Gastrocnemius medialis (tissue), 4 donors: ENCODE measurements around the gene ADGRG1. TPM values are rescaled to one million over a fixed set of nuclear protein-coding genes. Genes with fewer than 3 reads are reported as not detected.

Experiments used
- ATAC-seq, 2 donors: fragments of 150-250 bp; one replicate each; pipeline ENCODE4 v1.9.1; 2016
- DNase-seq, 2 donors: peaks; one replicate each; pipeline ENCODE4 v3.0.0-alpha.2; 2019
- H3K27ac ChIP-seq, 4 donors: fragments of 200-600 bp; sonication (generic); 1 replicate in 1 of 4; 2 replicates in 3 of 4; pipeline ENCODE4 v1.5.1; 2016 to 2018; ENCODE audit warnings: mild to moderate bottlenecking in 2 of 4, moderate library complexity in 1 of 4
- H3K27me3 ChIP-seq, 3 donors: fragments of 200-600 bp; sonication (generic) in 2 of 3; 1 replicate in 1 of 3; 2 replicates in 2 of 3; pipeline versions ENCODE4 v1.5.1 to v1.6.0; 2016 to 2019; ENCODE audit warnings: mild to moderate bottlenecking in 1 of 3, moderate library complexity in 1 of 3
- H3K36me3 ChIP-seq, 2 donors: fragments of 200-600 bp; sonication (generic) in 1 of 2; one replicate each; pipeline ENCODE4 v1.5.1; 2017 to 2018
- H3K4me1 ChIP-seq, 2 donors: fragments of 200-600 bp; sonication (generic) in 1 of 2; one replicate each; pipeline ENCODE4 v1.5.1; 2016 to 2017; ENCODE audit warnings: mild to moderate bottlenecking in 2 of 2
- H3K4me3 ChIP-seq, 4 donors: fragments of 200-600 bp; sonication (generic) in 3 of 4; 1 replicate in 1 of 4; 2 replicates in 3 of 4; pipeline ENCODE4 v1.5.1; 2016 to 2019; ENCODE audit warnings: mild to moderate bottlenecking in 2 of 4
- H3K9me3 ChIP-seq, 3 donors: fragments of 200-600 bp; sonication (generic) in 2 of 3; 1 replicate in 1 of 3; 2 replicates in 2 of 3; pipeline ENCODE4 v1.5.1; 2016 to 2019
- POLR2A ChIP-seq, 2 donors: fragments of 450-650 bp; IDR thresholded peaks; one replicate each; pipeline ENCODE4 v1.6.1; 2017; ENCODE audit warnings: antibody characterized with exemption in 2 of 2, mild to moderate bottlenecking in 2 of 2, moderate library complexity in 2 of 2
- in situ Hi-C, 4 donors: fragments of 200-750 bp; cut with MboI; loops; one replicate each; pipeline versions ENCODE4 v1.15.0 to v1.8.0; 2017; ENCODE audit warnings: low sequenced_read_pairs in 4 of 4
- intact Hi-C: fragments of 100-400 bp; cut with DNase I; formaldehyde crosslinking; loops from one replicate; pipeline ENCODE4 v1.15.1; 2023; ENCODE audit warnings: low total_unique reads
- total RNA-seq, 4 donors: library from RNA; depleted of rRNA; stranded (reverse); fragments of >200 nt; gene quantifications; one replicate each; pipeline versions ENCODE4 v1.1.0 to v1.2.3, GENCODE V29; 2016
- TF ChIP-seq, protein P1 (sequence below), 5 experiments: fragments of 450-650 bp in 3 of 5; fragments of 200-600 bp in 2 of 5; sonication (generic) in 2 of 5; IDR thresholded peaks in 4 of 5; conservative IDR thresholded peaks in 1 of 5; 1 replicate in 4 of 5; 2 replicates in 1 of 5; pipeline ENCODE4 v1.5.1; 2016 to 2019; ENCODE audit warnings: antibody characterized with exemption in 5 of 5, mild to moderate bottlenecking in 3 of 5, moderate library complexity in 3 of 5

ADGRG1 gene
- total RNA-seq, 4 donors from 2014 or later: 9.8 to 14.6 (median 13.3) TPM

DNA sequence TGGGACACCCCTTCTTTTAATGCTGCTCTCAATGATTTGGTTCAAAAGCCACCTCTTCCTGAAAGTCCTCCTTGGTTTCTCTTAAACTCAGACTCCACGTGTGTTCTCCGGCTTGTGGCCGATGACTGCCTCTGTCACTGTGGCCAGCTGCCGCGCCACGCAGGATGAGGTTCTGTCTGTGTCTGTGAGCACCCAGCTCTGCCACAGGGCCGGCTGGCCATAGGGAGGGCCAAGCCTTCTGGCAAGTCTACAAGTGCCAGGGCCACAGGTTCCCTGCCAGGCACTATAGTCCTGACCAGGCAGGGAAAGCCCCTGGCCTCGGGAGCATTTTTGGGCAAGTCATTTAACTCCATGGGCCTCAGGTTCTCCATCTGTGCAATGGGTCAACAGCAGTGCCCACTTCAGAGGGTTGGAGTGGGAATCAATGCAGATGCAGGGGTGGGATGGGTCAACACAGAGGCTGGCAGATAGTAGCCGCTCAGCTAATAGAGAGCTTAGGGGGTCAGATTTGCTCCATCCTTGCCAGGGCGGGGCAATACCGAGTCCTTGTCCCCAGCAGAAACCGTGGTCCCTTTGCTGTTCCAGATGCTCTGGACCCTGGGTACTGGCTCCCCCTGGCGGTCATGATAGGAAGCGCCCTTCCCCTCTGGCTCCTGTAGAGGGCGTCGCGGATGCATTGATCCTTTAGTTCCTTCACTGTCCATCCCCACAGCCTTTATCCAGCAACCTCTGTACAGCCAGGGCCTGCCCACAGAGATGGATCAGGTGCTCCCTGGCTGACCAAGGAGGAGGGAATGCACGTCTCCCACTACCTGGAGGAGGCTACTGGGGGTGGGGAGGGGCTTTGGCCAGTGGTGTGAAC is 20.4 kb downstream of the ADGRG1 start:
- ATAC-seq (peak; percentile 47 to 58), DNase-seq (peak; percentile 25 to 53)
- Histone ChIP-seq H3K9me3 (no peaks in the 10 kb centered on the region), H3K27me3 (peaks cover 0 to under 1% (median 0%) of the 10 kb centered on the region in 3 donors), H3K36me3 (no peaks in the 10 kb centered on the region), H3K4me1 (peaks cover 0 to 4% of the 10 kb centered on the region in 2 donors), H3K4me3 (no peak overlapping the region), H3K27ac (peak overlapping the region; percentile 40 to 77 (median 73))
- TF ChIP-seq, protein P1, sequence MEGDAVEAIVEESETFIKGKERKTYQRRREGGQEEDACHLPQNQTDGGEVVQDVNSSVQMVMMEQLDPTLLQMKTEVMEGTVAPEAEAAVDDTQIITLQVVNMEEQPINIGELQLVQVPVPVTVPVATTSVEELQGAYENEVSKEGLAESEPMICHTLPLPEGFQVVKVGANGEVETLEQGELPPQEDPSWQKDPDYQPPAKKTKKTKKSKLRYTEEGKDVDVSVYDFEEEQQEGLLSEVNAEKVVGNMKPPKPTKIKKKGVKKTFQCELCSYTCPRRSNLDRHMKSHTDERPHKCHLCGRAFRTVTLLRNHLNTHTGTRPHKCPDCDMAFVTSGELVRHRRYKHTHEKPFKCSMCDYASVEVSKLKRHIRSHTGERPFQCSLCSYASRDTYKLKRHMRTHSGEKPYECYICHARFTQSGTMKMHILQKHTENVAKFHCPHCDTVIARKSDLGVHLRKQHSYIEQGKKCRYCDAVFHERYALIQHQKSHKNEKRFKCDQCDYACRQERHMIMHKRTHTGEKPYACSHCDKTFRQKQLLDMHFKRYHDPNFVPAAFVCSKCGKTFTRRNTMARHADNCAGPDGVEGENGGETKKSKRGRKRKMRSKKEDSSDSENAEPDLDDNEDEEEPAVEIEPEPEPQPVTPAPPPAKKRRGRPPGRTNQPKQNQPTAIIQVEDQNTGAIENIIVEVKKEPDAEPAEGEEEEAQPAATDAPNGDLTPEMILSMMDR (IDR thresholded peaks at IDR 0.05 in 4 of 5, conservative IDR thresholded peaks at IDR 0.05 in 1 of 5): peak; percentile 89 to 98 (median 92)
- no peak for TF ChIP-seq POLR2A (IDR thresholded peaks at IDR 0.05)
- intact Hi-C loops (loop anchor here (1.0 to 5.0 kb wide), 2 partner anchors 47 to 73 kb away; no protein-coding TSS in a partner anchor), in situ Hi-C loops (no loop called here)

DNA sequence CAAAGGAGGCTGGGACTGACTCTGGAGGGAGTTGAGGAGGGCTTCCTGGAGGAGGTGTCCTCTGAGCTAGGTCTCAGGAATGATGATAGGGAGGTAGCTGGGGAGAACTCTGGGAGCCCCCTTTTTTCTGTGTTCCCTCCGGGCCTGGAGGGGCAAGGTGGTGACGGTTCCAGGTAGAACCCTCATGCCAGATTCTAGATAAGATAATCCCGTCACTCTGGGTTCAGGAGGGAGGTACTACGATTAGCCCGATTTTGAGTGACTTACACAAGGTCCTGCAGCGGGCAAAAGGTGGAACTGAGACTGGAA is 21.0 kb downstream of the ADGRG1 start:
- H3K9me3 ChIP-seq: no peaks in the 10 kb centered on the region
- no peak overlapping the region for H3K27ac ChIP-seq
- no peaks in the 10 kb centered on the region for H3K36me3 ChIP-seq
- TF ChIP-seq POLR2A (IDR thresholded peaks at IDR 0.05): no peak
- TF ChIP-seq, protein P1 (IDR thresholded peaks at IDR 0.05 in 4 of 5, conservative IDR thresholded peaks at IDR 0.05 in 1 of 5): no peak
- ATAC-seq (no peak), DNase-seq (no peak)
- in situ Hi-C loops (no loop called here), intact Hi-C loops (loop anchor here (1.0 to 5.0 kb wide), 2 partner anchors 47 to 73 kb away; no protein-coding TSS in a partner anchor)
- peaks cover 0 to 2% (median 0%) of the 10 kb centered on the region in 3 donors for H3K27me3 ChIP-seq
- no peak overlapping the region for H3K4me3 ChIP-seq
- peaks cover 0 to 4% of the 10 kb centered on the region in 2 donors for H3K4me1 ChIP-seq

DNA sequence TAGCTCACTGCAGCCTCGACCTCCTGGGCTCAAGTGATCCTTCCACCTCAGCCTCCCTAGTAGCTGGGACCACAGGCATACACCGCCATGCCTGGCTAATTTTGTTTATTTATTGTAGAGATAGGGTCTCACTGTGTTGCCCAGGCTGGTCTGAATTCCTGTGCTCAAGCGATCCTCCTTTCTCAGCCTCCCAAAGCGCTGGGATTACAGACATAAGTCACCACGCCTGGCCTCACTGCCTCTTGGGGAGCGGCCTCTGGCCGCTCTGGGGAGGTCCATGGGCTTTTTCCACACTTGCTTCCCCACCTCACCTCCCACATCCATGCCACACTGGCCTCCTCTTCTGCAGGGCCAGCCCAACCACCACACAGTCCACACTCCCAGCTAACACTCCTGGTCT is 21.4 kb downstream of the ADGRG1 start:
- Histone ChIP-seq H3K4me3 (no peak overlapping the region), H3K9me3 (no peaks in the 10 kb centered on the region), H3K36me3 (no peaks in the 10 kb centered on the region), H3K4me1 (peaks cover 0 to 4% of the 10 kb centered on the region in 2 donors), H3K27ac (no peak overlapping the region), H3K27me3 (peaks cover 0 to 2% (median 0%) of the 10 kb centered on the region in 3 donors)
- in situ Hi-C loops: no loop called here
- intact Hi-C loops: loop anchor here (1.0 to 5.0 kb wide), 2 partner anchors 48 to 74 kb away; no protein-coding TSS in a partner anchor
- TF ChIP-seq, protein P1 (IDR thresholded peaks at IDR 0.05 in 4 of 5, conservative IDR thresholded peaks at IDR 0.05 in 1 of 5): no peak
- no peak for TF ChIP-seq POLR2A (IDR thresholded peaks at IDR 0.05)
- no peak for ATAC-seq
- DNase-seq: no peak

DNA sequence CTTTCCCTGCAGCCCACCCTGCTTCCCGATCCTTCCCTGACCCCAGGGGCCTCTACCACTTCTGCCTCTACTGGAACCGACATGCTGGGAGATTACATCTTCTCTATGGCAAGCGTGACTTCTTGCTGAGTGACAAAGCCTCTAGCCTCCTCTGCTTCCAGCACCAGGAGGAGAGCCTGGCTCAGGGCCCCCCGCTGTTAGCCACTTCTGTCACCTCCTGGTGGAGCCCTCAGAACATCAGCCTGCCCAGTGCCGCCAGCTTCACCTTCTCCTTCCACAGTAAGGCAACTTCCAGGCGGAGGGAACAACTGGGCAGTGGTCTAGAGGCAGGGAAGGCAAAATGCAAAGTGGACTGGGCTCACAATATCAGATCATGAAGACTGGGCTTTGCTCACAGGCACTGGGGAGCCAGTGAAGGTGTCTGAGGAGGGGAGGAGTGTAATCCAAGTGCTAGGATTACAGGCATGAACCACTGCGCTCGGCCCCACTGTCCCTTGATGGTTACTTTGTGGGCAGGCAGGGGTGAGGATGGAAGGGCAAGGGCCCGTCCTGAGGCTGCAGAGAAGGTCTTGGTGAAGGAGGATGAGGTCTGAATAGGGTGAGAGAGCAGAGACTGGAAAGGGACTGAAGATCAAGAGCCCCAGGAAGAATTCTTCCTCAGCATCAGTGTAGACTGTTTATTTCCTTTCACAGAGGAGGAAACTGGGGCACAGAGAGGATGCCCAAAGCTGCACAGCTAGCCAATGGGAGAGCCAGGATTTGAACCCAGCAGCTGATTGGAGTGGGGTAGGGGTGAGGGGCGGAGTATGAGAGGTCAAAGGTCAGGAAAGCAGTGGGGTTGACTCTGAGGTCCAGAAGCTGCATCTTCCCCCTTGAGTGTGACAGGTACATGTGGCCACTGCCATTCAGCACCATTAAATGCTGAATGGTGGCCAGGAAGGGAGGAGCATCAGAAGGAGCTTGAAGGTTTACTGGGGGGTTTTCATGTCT is 23.2 kb downstream of the ADGRG1 start:
- Histone ChIP-seq H3K9me3 (no peaks in the 10 kb centered on the region), H3K36me3 (no peaks in the 10 kb centered on the region), H3K4me1 (peaks cover 0 to 4% of the 10 kb centered on the region in 2 donors), H3K4me3 (no peak overlapping the region), H3K27ac (no peak overlapping the region), H3K27me3 (peaks cover 0 to 2% (median 0%) of the 10 kb centered on the region in 3 donors)
- no peak for DNase-seq
- ATAC-seq: no peak
- intact Hi-C loops (no loop called here), in situ Hi-C loops (no loop called here)
- no peak for TF ChIP-seq POLR2A (IDR thresholded peaks at IDR 0.05)
- TF ChIP-seq, protein P1 (IDR thresholded peaks at IDR 0.05 in 4 of 5, conservative IDR thresholded peaks at IDR 0.05 in 1 of 5): no peak
